GM18868 (cell line): Measurements from ENCODE around the gene SLC22A5.
"Not testable (repeated sequence)": the region's sequence is repeated elsewhere in the genome, so short reads cannot be mapped to it uniquely, and the experiment has no call there.

Experiments
- ATAC-seq: cut with Tn5 transposase; IDR thresholded peaks from one replicate; pipeline ENCODE4 v1.9.1; 2021; ENCODE audit warnings: mild to moderate bottlenecking, moderate library complexity; ENCODE audit not compliant: unreplicated experiment

Gene SLC22A5

DNA sequence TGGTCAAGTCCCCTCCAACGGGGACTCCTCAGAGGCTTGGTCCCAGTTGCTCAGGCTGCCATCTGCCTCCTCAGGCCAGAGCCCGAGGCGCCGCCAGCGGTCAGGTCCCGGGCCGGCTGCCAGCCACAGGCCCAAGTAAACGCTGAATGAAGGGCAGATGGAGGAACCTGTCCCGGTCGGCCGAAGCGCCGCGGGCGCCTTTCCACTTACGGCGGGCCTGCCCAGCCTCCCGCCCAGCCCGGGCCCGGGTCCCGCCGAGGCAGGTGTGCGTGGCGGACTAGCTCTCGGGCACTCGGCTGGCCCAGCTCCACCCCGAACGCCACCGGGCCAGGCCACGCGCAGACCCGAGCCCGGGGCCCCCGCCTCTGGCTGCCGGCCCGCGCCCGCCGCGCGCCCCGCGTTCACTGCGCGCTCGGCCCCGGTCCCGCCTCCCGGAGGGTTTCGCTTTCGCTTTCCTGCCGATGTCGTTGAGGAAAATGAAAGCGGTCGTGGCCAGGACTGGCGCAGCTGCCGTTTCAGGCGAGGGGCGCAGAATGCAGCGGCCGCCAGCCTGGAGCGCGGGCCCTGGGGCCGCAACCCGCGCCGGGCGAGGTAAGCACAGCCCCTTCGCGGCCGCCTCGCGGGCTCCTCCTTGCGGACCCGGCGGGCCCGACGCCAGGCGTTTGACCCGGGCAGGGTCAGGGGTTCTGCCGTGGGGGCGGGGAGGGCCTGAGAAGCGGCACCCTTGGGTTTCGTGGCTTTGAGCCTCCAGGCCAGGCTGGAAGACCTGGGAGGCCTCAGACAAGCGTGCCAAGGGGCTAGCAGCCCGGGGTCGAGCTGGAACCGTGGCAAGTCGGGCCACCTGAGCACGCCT is 41.2 kb downstream of the SLC22A5 start:
- ATAC-seq, result peak; percentile 62

DNA sequence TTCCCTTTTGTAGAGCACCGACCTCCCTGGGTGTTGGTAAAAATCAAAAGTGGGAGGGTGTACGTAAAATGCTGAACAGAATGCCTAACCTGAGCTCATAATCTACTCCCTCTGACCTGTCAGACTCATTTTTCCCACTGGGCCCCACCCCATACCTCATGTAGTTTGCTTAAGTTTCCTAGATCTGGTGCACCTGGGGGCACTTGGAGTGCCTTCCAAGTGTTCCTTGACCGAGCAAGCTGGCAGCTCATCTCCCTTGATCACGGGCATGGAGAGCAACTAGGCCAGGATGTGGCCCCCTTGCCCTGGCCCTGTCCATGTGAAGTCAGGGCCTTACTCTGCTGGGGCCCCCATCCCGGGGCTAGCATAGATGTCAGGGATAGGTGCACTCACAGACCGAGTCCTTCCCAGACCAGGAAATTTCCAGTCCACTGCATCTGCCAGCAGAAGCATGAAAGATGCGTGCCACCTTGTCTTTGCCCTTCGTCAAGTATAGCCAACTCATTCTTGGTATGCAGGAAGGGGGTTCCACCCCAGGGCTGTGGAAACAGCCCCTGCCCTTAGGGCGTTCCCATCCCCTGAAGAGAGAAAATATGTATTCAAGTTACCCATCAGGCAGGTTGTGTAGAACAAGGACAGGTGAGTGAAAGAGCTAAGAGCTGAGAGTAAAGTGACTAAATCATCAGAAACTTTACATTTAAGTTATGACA is 41.9 kb downstream of the SLC22A5 start:
- ATAC-seq, result peak; percentile 8

DNA sequence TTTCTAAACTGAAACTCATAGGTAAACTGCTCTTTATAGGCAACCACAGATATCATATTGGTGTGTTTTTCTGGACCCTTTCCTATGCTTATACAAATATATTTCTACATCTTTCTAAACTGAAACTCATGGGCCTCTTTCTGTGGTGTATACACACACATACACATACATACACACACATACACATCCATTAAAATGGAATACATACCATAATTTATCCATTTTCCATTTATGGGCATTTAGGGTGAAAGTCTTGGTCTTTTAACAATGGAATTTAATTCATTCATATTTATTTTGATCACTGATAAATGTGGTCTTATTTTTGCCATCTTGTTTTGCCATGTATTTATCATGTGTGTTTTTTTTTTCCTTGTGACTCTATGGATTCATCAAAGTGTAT is 44.1 kb downstream of the SLC22A5 start:
- ATAC-seq, result no peak

DNA sequence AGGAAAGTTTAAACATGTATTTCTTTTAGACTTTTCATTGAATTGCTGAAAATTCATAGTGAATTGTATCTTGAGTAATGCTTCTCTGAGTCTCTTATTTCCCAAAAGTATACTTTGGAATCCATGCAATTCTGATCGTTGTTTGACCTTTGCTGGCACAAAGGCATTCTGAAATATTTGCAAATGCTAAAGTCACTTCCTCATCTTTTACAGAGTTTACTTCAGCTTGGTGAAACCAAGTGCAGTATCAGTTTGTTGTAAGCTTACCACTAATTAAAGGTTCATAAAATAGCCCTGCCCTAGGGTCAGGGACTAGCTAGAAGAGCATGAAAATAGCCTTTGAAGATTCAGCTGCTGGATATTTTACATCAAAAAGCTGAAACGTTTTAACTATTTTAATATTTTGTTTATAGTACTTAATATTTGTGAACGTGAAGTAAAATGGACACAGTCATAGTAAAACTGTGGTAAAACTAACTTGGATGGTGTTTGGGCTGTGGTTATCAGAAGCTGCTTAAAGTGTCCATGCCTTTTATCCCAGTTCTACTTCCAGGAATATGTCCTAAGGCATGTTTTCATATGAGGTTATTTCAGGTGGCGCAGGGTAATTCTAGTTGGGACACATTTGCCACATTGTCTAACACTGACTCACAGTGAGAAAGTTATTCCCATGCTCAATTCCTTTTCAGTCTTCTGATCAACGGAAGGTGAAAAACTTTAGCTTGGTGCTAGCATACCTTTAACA is 45.3 kb downstream of the SLC22A5 start:
- no peak for ATAC-seq

DNA sequence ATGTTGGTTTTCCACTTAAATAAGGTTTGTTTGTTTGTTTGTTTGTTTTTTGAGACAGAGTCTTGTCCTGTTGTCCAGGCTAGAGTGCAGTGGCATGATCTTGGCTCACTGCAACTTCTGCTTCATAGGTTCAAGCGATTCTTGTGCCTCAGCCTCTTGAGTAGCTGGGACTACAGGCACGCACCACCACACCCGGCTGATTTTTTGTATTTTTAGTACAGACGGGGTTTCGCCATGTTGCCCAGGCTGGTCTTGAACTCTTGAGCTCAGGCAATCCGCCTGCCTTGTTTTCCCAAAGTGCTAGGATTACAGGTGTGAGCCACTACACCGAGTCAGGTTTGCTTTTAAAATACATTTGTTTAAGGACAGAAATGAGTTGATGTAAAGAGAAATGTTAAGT is 46.0 kb downstream of the SLC22A5 start:
- ATAC-seq, result not testable (repeated sequence)

DNA sequence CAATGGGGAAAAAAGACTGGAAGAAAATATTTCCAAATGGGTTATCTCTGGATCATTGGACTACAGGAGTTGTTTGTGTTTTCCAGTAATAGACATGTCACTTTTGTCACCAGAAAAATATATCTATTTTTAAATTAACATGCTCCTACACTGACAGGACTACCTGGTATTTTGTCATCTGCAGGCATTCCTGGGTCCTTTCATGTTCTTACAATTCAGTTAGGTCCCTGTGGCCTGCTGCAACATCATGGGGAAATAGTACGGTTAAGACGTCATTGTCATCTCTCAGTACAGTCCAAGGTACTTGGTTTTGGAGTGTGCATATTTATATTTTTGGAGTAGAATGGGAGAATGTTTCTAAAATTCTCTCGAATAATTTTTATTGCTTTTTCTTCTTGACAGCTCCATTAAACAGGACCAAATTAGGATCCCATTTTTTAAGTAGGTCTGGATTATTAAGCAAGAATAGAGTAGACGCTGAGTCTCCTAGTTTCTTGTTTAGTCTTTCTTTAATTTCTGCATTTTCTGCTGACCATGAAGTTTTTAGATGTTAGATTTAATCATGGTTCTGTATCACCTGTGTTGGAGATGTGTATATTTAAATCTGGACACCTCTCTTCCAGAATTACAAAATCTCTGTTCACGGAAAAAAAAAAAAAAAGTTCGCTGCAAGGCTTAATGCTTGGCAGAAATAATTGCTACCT is 46.9 kb downstream of the SLC22A5 start:
- ATAC-seq, result no peak

DNA sequence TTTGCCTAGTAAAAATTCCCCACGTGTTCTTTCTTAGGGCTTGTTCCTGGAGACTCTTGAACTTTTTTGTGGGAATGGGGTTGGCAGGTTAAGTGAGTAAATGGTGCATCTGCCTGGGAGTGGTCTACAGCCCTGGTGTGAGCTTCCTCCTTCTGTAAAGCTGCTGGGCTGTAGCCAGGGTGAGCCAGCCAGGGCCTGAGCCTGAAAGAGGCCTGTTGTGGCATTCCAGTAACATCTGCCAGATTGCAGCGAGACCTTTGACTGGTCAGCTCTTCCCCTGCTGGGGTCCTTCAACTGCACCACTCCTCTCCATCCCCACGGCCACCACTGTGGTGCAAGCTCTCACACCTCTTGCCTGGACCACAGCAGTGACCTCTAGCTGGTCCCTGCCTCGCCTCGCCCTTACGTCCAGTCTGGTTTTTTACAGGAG is 47.5 kb downstream of the SLC22A5 start:
- no peak for ATAC-seq

DNA sequence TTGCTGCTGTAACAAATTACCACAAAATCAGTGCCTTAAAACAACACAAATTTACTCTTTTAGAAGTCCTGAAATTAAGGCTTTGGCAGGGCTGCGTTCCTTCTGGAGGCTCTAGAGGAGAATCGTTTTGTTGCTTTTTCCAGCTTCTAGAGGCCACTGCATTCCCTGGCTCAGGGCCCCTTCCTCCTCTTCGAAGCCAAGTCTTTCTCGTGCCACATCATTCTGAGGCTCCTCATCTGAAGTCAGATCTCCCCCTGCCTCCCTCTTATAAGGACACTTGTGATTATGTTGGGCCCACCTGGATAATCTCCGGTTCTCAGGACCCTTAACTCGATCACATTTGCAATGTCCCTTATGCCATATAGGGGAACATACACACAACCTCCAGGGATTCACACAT is 48.0 kb downstream of the SLC22A5 start:
- no peak for ATAC-seq

DNA sequence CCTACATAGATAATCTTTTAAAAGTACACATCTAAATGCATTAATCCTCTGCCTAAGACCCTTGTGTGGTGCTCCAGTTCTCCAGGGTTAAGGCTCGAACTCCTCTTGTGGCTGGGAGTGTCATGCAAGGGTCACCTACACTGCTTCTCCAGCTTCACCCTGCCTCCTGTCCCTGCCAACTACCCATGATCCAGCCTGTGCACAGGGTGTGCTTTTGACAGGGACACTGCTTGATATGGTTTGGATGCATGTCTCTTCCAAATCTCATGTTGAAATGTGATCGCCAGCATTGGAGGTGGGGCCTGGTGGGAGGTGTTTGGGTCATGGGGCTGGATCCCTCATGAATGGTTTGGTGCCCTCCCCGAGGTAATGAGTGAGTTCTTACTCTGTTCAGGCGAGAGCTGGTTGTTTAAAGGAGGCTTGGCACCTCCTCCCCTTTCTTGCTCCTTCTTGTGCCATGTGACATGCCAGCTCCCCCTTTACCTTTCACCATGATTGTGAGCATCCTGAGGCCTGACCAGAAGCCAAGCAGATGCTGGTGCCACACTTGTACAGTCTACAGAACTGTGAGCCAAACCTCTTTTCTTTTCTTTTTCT is 48.5 kb downstream of the SLC22A5 start:
- no peak for ATAC-seq

DNA sequence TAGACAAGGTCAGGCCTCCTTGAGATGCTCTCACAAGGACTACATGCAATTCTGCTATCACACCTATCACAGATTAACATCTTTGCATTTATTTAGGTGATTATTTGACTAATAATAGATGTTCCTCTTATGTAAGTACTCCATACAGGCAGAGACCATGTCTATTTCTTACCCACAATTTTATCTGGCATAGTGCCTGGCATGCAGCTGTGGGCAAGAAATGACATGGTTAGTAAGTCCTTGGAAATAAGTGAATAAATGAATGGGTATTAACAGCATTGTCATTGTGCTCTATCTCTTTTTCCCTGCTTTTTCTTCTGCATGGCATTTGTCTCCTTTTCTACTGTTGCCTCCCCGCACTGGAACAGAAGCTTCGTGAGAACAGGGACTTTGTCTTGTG is 49.4 kb downstream of the SLC22A5 start:
- ATAC-seq, result no peak

DNA sequence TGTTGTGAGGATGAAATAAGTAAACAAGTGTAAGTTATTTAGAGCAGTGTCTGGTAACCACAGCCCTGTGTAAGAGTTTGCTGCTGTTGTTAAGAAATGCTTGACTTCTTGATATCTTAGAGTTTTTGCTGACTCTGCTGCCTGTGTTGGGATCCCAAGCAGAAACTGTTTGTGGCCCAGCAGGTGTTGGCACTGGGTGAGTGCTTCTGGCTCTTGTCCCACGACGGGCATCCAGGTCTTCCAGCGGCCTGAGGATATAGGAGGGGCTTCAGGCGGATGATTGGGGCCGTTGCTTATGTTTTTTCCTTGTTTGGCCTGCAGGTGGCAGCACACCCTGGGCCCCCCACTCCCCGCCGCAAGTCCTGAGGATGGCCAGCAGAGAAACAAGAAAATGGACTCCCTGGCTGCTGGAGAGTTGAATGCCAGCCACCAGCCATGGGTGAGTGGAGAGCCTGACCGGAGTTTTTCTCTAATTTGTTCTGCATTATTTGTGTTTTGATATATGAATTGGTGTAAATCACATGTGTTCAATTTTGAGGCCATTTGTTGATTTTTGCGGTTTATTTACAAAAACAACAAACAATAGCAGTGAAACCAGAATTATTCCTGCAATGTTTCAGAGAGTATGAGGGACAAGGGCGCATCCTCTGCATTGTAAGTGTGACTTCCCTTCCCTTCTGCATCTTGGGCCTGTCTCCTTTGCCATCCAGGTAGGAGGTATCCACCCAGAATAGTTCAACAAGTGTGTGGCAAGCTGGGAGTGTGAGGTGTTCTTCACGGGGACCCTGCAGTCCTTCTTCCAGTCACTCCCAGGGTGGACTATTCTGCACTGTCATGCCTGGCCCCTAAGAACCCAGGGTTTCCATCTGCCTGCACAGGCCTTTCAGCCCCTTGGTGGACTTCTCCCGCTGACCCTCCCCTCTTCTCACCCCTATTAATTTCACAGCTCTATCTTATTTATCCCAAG is 50.3 kb downstream of the SLC22A5 start:
- ATAC-seq, result peak; percentile 35

DNA sequence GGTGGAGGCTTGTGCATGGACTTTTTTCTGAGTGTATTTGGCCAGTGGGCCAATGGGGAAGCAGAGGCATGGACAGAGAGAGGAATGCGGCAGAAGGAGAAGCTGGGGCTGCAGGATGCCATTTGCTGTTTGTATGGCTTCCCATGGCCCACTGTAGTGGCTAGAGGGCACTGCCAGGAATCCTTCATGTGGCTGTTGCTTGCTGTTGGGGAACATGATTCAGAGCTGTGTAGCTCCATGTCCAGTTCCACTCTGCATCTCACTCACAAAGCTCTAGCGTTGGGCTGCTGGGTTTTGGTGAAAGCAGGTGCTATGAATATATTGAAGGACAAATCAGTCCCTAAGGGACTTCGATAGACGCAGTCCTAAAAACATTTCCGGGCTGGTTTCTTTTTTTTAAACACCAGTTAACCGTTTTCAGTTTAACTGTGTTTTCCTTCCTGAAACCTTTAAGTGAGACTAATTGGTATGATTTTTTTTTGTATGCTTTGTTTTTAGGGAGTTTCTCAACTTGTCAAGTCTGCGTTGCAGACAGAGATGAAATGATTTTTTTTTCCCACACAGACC is 51.3 kb downstream of the SLC22A5 start:
- peak; percentile 44 for ATAC-seq

DNA sequence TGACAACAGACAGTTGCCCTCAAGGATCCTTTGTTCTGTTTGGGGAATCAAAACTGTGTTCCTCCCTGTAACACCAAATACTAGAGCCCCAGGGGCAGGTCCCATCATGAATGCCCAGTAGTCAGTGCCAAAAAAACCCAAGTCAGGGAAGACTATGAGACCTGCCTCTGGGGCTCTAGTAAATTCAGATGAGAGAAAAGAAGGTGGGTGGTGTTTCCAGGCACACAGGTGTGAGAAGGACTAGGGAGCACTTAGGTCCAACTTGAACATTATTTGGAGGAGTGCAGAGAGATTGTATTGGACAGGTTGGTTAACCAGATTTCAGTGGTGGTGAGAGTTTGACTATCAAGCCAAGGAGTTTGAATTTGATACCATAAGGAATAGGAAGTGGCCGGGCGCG is 52.0 kb downstream of the SLC22A5 start:
- ATAC-seq, result no peak

DNA sequence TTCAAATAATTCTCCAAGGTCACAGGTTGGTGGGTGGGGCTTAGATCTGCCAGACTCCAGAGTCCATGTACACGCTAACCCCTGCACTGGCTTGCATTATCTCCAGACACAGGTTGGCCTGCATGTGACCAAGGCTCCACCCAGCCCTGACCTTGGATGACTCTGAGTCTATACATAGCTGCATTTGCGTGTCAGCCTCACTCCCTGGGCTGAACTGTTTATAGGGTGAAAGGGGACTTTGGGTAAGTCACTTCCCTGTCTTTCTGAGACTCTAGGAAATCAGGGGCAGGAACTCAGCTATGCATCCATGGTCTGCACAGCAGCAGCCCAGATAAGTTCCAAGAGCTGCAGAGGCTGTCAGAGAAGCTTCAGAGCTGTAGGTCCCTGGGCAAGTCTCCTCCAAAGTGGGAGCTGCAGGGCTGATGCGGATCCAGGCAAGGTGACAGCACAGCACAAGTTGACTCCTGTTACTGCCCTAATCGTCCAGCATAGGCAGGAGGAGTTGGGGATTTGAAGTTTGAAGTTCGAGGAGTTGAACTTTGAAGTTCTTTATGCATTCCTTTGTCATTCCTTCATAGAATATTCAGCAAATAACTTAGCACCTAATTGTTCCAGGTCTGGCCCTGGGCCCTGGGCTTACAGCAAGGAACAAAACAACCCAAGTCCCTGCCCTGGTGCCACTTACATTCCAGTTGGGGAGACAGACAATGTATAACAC is 53.4 kb downstream of the SLC22A5 start:
- peak; percentile 26 for ATAC-seq

DNA sequence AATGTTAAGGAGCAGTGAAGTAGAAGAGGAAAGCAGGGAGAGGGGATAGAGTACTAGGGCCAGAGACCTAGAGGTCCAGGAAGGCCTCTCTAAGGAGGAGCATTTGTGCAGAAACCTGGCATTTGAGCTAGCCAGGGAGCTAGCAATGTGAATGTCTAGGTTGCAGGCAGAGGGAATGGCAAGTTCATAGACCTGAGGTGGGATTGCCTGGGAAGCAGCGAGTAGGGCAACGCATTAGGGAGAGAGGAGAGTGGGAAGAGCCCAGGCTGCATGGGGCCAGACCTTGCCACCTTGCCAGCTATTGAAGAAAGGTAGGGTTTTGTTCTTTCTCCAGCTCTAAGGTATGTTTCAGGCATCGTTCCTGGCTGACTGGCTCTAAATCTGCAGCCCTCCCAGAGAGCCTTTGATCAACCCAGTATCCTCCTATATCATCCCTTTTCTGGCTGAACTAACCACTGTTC is 54.0 kb downstream of the SLC22A5 start:
- ATAC-seq, result no peak

DNA sequence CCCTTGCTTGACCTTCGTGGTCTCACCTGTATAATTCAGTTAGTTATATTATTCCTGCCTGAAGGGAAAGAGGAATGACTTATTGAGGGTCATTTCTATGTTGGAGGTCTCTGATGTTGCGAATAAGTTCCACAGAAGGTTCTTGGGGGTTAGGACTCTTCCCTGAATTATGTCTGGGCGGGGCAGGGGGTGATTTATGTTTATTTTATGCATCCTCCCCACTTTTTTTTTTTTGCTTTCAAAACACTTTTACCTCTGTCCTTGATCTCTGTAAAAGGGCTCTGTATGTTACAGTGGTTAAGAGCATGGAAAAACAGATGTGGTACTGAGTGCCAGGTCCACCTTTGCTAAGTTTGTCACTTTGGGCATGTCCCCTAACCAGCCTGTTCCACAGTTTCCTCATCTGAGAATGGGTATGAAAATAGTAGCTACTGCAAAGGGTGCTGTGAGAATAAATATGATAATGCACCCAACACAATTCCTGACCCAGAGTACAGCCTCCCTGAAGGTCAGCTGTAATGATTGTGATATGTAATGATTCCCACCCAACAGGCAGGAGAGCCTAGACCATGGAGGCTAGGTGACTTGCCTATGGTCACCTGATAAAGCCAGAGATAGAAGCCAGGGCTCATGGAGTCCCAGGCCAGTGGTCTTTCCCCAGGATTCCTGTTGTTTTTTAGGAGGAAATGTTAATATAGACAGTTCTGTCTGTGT is 54.8 kb downstream of the SLC22A5 start:
- no peak for ATAC-seq

DNA sequence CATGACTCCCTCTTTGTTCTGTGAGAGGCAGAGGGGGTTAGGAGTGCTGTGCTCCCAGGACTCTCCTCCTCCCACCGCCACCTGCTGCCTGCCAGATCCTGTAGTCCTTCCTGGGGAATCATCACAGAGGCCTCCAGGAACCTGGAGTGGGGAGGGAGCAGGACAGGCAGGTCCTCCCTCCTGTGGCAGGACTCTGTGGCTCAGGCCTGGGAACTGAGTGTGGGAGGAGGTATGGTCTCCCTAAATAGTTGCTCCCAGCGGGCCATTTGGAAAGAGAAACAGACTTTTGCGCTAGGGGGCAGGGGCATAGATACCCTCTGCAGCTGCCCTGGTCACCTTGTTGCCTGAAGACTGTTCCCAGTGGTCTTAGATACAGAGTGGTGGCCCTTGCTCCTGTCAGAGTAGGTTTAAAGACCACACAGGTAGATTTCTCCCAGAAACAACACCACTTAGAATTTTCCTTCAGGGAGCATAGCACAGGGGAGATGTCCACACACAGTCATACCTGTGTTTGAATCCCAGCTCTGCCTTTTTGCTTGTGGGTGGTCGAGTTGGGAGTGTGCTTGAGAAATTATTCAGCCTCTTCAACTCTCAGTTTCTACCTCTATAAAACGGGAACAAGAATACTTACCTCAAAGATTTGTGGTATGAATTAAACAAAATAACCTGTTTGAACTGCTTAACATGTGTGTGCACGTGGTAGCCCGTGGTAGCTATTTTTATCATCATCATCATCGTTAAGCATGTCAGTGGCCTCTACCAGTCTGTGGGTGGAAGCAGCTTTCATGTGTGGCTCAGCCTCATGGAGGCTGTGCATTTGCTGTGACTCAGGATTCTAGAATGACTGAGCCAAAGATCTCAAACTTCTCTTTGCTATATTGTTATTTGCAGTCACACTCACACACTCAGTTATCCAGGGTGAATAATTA is 55.8 kb downstream of the SLC22A5 start:
- ATAC-seq, result peak; percentile 70
